Measurements from ENCODE around the gene CDK4.

DNA sequence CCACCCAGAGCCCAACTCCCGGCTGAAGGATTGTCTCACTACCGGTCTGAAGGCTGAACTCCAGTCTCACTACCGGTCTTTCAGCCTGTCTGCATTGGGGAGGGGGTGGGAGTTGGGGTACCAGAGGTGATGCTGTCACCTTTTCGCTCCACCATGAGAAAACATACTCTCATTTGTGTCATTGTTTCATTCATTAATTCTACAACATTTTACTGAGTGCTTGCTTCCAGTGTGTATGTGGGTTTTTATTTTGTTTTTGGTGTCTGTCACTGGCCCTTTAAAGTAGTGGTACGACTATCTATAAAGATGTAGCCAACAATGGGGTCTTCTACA, 524 bp upstream of the CDK4 start:
- TF ChIP-seq, protein P1, sequence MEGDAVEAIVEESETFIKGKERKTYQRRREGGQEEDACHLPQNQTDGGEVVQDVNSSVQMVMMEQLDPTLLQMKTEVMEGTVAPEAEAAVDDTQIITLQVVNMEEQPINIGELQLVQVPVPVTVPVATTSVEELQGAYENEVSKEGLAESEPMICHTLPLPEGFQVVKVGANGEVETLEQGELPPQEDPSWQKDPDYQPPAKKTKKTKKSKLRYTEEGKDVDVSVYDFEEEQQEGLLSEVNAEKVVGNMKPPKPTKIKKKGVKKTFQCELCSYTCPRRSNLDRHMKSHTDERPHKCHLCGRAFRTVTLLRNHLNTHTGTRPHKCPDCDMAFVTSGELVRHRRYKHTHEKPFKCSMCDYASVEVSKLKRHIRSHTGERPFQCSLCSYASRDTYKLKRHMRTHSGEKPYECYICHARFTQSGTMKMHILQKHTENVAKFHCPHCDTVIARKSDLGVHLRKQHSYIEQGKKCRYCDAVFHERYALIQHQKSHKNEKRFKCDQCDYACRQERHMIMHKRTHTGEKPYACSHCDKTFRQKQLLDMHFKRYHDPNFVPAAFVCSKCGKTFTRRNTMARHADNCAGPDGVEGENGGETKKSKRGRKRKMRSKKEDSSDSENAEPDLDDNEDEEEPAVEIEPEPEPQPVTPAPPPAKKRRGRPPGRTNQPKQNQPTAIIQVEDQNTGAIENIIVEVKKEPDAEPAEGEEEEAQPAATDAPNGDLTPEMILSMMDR (IDR thresholded peaks at IDR 0.05; ENCODE audit: low read length): no peak
- TF ChIP-seq EZH2 (IDR thresholded peaks at IDR 0.05; ENCODE audit: borderline replicate concordance, low read length): no peak
